ENCODE results near the gene KMT2E. TPM values are rescaled to one million over a fixed set of nuclear protein-coding genes. Genes with fewer than 3 reads are reported as not detected.

The KMT2E gene
- total and polyA plus RNA-seq, 2 donors (not counting 3 experiments of a cell fraction or from before 2014, with no cell fraction given), result 19.0 to 74.8 TPM

DNA sequence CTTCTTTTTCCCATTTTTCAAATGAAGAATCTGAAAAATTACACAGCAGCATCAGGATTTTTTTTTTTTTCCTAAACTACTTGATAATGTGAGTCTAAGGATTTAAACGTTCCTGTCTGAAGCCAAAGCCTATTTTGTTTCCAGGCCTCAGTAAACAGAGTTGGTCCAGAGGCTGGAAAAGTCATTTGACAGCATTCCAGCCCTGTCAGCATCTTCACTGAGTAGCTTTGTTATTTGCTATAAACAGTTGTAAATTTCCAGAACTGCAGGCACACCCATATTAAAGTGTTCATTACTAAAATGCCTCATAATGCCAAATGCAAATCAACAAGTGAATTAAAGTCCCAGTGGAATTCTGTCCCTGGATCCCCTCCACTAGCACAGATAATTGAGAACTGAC, 35.5 kb upstream of the KMT2E start:
- ChIA-PET POLR2A (interaction anchor here (0.6 kb wide), 1 partner anchor 53 kb away, joined by 3 read pairs; no protein-coding TSS in a partner anchor), CTCF (interaction anchor here (1.4 to 8.3 kb wide), 5 partner anchors 10 to 54 kb away, joined by 3 to 113 read pairs (median 72); no protein-coding TSS in a partner anchor)
- H3K36me3 ChIP-seq (ENCODE audit: control insufficient read depth in 2 of 2, extremely low read depth in 1 of 2, insufficient read depth in 2 of 2, low read length in 2 of 2), result no peaks in the 10 kb centered on the region
- no peak for DNase-seq (ENCODE audit: low read depth, low spot score)
- no peaks in the 10 kb centered on the region for H3K9me1 ChIP-seq (replicated peaks; ENCODE audit: control insufficient read depth, extremely low read depth, insufficient read depth, low read length)
- H3K4me1 ChIP-seq (ENCODE audit: control insufficient read depth, extremely low read depth, insufficient read depth, low read length), result peaks cover 49% of the 10 kb centered on the region
- no TSS peak for BruUV-seq (replicated peaks)
- TF ChIP-seq, protein P1, sequence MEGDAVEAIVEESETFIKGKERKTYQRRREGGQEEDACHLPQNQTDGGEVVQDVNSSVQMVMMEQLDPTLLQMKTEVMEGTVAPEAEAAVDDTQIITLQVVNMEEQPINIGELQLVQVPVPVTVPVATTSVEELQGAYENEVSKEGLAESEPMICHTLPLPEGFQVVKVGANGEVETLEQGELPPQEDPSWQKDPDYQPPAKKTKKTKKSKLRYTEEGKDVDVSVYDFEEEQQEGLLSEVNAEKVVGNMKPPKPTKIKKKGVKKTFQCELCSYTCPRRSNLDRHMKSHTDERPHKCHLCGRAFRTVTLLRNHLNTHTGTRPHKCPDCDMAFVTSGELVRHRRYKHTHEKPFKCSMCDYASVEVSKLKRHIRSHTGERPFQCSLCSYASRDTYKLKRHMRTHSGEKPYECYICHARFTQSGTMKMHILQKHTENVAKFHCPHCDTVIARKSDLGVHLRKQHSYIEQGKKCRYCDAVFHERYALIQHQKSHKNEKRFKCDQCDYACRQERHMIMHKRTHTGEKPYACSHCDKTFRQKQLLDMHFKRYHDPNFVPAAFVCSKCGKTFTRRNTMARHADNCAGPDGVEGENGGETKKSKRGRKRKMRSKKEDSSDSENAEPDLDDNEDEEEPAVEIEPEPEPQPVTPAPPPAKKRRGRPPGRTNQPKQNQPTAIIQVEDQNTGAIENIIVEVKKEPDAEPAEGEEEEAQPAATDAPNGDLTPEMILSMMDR (IDR thresholded peaks at IDR 0.05; ENCODE audit: extremely low read depth in 1 of 2, insufficient read depth in 1 of 2, low read depth in 1 of 2, low read length in 2 of 2), result no peak
- TF ChIP-seq, protein P2, sequence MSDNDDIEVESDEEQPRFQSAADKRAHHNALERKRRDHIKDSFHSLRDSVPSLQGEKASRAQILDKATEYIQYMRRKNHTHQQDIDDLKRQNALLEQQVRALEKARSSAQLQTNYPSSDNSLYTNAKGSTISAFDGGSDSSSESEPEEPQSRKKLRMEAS (IDR thresholded peaks at IDR 0.05; ENCODE audit: insufficient read depth, insufficient read length), result no peak
- no peak for TF ChIP-seq POLR2AphosphoS5 (IDR thresholded peaks at IDR 0.05; ENCODE audit: insufficient read depth, low read depth, low read length)
- no peak for TF ChIP-seq POLR2A (IDR thresholded peaks at IDR 0.05; ENCODE audit: low read depth, low read length)
- no peak for TF ChIP-seq JUN (IDR thresholded peaks at IDR 0.05; ENCODE audit: borderline replicate concordance, insufficient read depth, insufficient read length, low read depth)
- TF ChIP-seq FOS (IDR thresholded peaks at IDR 0.05; ENCODE audit: borderline replicate concordance, insufficient read depth, low read length), result no peak
- no peak for FAIRE-seq
- no peak overlapping the region for H3K9ac ChIP-seq (replicated peaks; ENCODE audit: extremely low read depth, insufficient read depth, low read length)
- intact Hi-C loops (cut with micrococcal nuclease) (no loop called here), dilution Hi-C loops (cut with MboI; ENCODE audit: extremely low pct_ligation_motif_present, low sequenced_read_pairs) (no loop called here)
- no peak overlapping the region for H3K4me3 ChIP-seq (replicated peaks in 1 of 3; ENCODE audit: insufficient read depth in 1 of 3, low read depth in 1 of 3, low read length in 3 of 3)
- no peak overlapping the region for H3K27ac ChIP-seq (ENCODE audit: insufficient read depth, low read depth, low read length)
- no peak overlapping the region for H2AFZ ChIP-seq (ENCODE audit: low read depth, low read length)
- no peak overlapping the region for H3K4me2 ChIP-seq (ENCODE audit: insufficient read depth, low read length)
- H3K9me3 ChIP-seq (replicated peaks; ENCODE audit: control insufficient read depth, insufficient read depth, low read length), result no peaks in the 10 kb centered on the region
- H3K27me3 ChIP-seq (ENCODE audit: control insufficient read depth in 2 of 2, insufficient read depth in 2 of 2, low read length in 2 of 2), result no peaks in the 10 kb centered on the region
- peaks cover 20% of the 10 kb centered on the region for H3K79me2 ChIP-seq (ENCODE audit: control insufficient read depth, insufficient read depth, low read length)
- no peaks in the 10 kb centered on the region for H4K20me1 ChIP-seq (replicated peaks; ENCODE audit: control insufficient read depth, extremely low read depth, insufficient read depth, low read length)

All from endothelial cell of umbilical vein (primary cell).